T-cell (primary cell): Measurements from ENCODE around the gene C17orf100. TPM values are rescaled to one million over a fixed set of nuclear protein-coding genes. Genes with fewer than 3 reads are reported as not detected.

Source experiments
- total RNA-seq, 35 experiments: library from RNA in 6 of 35; stranded (reverse) in 6 of 35; fragments of 120-200 nt in 1 of 35; gene quantifications; one replicate each; pipeline versions ENCODE4 v1.2.1 to v1.2.4 and lab custom pipeline; 2013 to 2026

C17orf100 gene
- total RNA-seq, 5 donors from 2014 or later (not counting 1 experiment from before 2014, with no cell fraction given): 1.1 to 3.5 (median 2.8) TPM

Other genes starting within 250 kb of the C17orf100 start
- gene AIPL1, start 216.6 kb upstream of the C17orf100 start, total RNA-seq: not detected
- under 1 TPM in 3 of 5 donors, not detected in 2; 0.23 to 0.79 (median 0.43) TPM for gene PIMREG, start 207.3 kb upstream of the C17orf100 start, total RNA-seq
- under 1 TPM; 0.20 to 0.98 (median 0.61) TPM for gene PITPNM3, start 95.2 kb upstream of the C17orf100 start, total RNA-seq
- 10 to 100 TPM; 12.4 to 16.9 (median 15.9) TPM for gene KIAA0753, start 11.1 kb upstream of the C17orf100 start, total RNA-seq
- gene TXNDC17, start 10.7 kb upstream of the C17orf100 start, total RNA-seq: 10 to 100 TPM; 14.6 to 21.3 (median 17.9) TPM
- 10 to 100 TPM; 18.9 to 26.3 (median 22.1) TPM for gene MED31, start 157 bp upstream of the C17orf100 start, total RNA-seq
- under 1 TPM in 2 of 5 donors, not detected in 3; 0.13 TPM for gene SLC13A5, start 61.6 kb downstream of the C17orf100 start, total RNA-seq
- gene XAF1, start 104.3 kb downstream of the C17orf100 start, total RNA-seq: 100 to 1,000 TPM in 1 of 5 donors, 10 to 100 TPM in 4; 38.2 to 114 (median 72.5) TPM
- 1 to 10 TPM in 1 of 5 donors, under 1 TPM in 4; 0.26 to 1.4 (median 0.53) TPM for gene FBXO39, start 124.5 kb downstream of the C17orf100 start, total RNA-seq
- gene TEKT1, start 180.0 kb downstream of the C17orf100 start, total RNA-seq: not detected